GM23338 (cell line): ENCODE measurements around the gene CD46.
"Not testable (repeated sequence)": the region's sequence is repeated elsewhere in the genome, so short reads cannot be mapped to it uniquely, and the experiment has no call there.

ENCODE experiments used
- CTCF ChIP-seq, 2 experiments: fragments of 200-600 bp in 1 of 2; sonication (generic) in 1 of 2; conservative IDR thresholded peaks; 2 replicates each; pipeline versions ENCODE4 v1.5.1 to v1.6.1; 2016 to 2017; ENCODE audit warnings: antibody characterized with exemption in 2 of 2, low read depth in 2 of 2, mild to moderate bottlenecking in 2 of 2, moderate library complexity in 1 of 2
- ETS1 ChIP-seq: IDR thresholded peaks from 2 replicates; pipeline ENCODE4 v1.6.1; 2016; ENCODE audit warnings: antibody characterized with exemption
- NANOG ChIP-seq: IDR thresholded peaks from 2 replicates; pipeline ENCODE4 v1.6.1; 2016; ENCODE audit warnings: antibody characterized with exemption, borderline replicate concordance

DNA sequence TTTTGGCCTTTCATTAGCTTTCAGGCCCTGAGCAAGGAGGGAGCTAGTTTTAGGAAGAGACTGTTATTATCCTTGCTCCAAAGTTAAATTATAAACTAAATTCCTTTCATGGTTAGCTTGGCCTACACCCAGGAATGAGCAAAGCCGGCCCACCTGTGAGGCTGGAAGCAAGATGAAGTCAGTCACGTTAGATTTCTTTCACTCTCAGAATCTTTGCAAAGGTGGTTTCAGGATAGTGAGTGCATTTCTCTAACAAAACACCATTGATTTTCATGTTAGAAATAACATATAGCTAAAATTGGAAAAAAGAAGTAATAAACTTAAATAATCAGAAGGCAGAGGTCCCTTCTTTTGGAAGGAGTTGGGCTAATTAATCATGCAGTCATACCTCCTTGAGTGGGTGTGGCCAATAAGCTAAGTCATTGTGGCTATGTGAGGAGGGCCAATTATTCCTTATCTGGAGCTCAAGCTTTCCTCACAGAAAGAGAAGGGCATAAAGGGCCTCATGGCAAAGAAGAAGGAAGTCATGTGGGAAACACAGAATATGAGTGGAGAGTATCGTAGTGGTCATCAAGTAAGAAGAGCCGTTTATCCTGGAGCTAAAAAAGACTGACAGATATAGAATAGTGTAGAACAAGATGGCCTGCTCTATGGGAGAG, 23.5 kb upstream of the CD46 start:
- not testable (repeated sequence) for TF ChIP-seq CTCF (conservative IDR thresholded peaks at IDR 0.05; ENCODE audit: low read depth in 2 of 2); NANOG; ETS1
